Activated T-cell treated with anti-CD3 and anti-CD28 coated beads, Interleukin-2, amount 50 U/mL, for 4 hours (primary cell): Measurements from ENCODE around the gene NISCH. TPM values are rescaled to one million over a fixed set of nuclear protein-coding genes. Genes with fewer than 3 reads are reported as not detected.

ENCODE experiments used
- ATAC-seq, 2 donors: fragments of 200-7000 bp; cut with Tn5 transposase; one replicate each; pipeline ENCODE4 v1.10.0; 2021
- DNase-seq: peaks from one replicate; pipeline ENCODE4 v3.0.0-alpha.2; 2020
- H3K27me3 Mint-ChIP-seq: one replicate; pipeline ENCODE4 v1.8.0; 2021; ENCODE audit warnings: low read depth, mixed read lengths
- H3K36me3 Mint-ChIP-seq: one replicate; pipeline ENCODE4 v1.8.0; 2022; ENCODE audit warnings: mixed read lengths; ENCODE audit not compliant: insufficient read depth
- H3K4me1 Mint-ChIP-seq: one replicate; pipeline ENCODE4 v1.8.0; 2021; ENCODE audit warnings: low read depth, mixed read lengths
- H3K4me3 Mint-ChIP-seq: one replicate; pipeline ENCODE4 v1.8.0; 2021; ENCODE audit warnings: mild to moderate bottlenecking, moderate library complexity, mixed read lengths
- H3K9me3 Mint-ChIP-seq: one replicate; pipeline ENCODE4 v1.8.0; 2021; ENCODE audit warnings: mixed read lengths
- total RNA-seq, 3 donors: library from RNA; stranded (reverse); gene quantifications; one replicate each; pipeline ENCODE4 v1.2.1, GENCODE V29; 2021

NISCH gene
- total RNA-seq, 3 donors from 2014 or later, result 60.2 to 69.1 (median 67.9) TPM

GRCh38 chr3:52440249-52440551, 15.2 kb upstream of the NISCH start:
- Mint-ChIP-seq H3K36me3 (no peaks in the 10 kb centered on the region), H3K9me3 (no peaks in the 10 kb centered on the region), H3K27me3 (no peaks in the 10 kb centered on the region), H3K4me1 (peaks cover 2% of the 10 kb centered on the region), H3K4me3 (no peak overlapping the region)
- no peak for ATAC-seq
- no peak for DNase-seq

GRCh38 chr3:52440671-52441070, 14.7 kb upstream of the NISCH start:
- H3K4me3 Mint-ChIP-seq, result no peak overlapping the region
- H3K36me3 Mint-ChIP-seq, result no peaks in the 10 kb centered on the region
- no peak for DNase-seq
- H3K4me1 Mint-ChIP-seq, result peaks cover 2% of the 10 kb centered on the region
- no peak for ATAC-seq
- H3K27me3 Mint-ChIP-seq, result no peaks in the 10 kb centered on the region
- H3K9me3 Mint-ChIP-seq, result no peaks in the 10 kb centered on the region

GRCh38 chr3:52441091-52441771, 14.2 kb upstream of the NISCH start:
- H3K4me3 Mint-ChIP-seq, result no peak overlapping the region
- no peaks in the 10 kb centered on the region for H3K9me3 Mint-ChIP-seq
- no peak for ATAC-seq
- H3K36me3 Mint-ChIP-seq, result no peaks in the 10 kb centered on the region
- no peaks in the 10 kb centered on the region for H3K27me3 Mint-ChIP-seq
- DNase-seq, result no peak
- H3K4me1 Mint-ChIP-seq, result peaks cover 2% of the 10 kb centered on the region

GRCh38 chr3:52441772-52442332, 13.6 kb upstream of the NISCH start:
- H3K36me3 Mint-ChIP-seq, result no peaks in the 10 kb centered on the region
- no peaks in the 10 kb centered on the region for H3K27me3 Mint-ChIP-seq
- no peak for ATAC-seq
- no peak overlapping the region for H3K4me3 Mint-ChIP-seq
- no peaks in the 10 kb centered on the region for H3K9me3 Mint-ChIP-seq
- no peak for DNase-seq
- H3K4me1 Mint-ChIP-seq, result peaks cover 2% of the 10 kb centered on the region

GRCh38 chr3:52442409-52443267, 12.8 kb upstream of the NISCH start:
- Mint-ChIP-seq H3K4me3 (no peak overlapping the region), H3K4me1 (peaks cover 6% of the 10 kb centered on the region), H3K36me3 (no peaks in the 10 kb centered on the region), H3K27me3 (no peaks in the 10 kb centered on the region), H3K9me3 (no peaks in the 10 kb centered on the region)
- ATAC-seq (no peak), DNase-seq (no peak)

GRCh38 chr3:52443268-52443610, 12.2 kb upstream of the NISCH start:
- ATAC-seq (no peak), DNase-seq (no peak)
- H3K4me1 Mint-ChIP-seq, result peaks cover 6% of the 10 kb centered on the region
- no peaks in the 10 kb centered on the region for H3K9me3 Mint-ChIP-seq
- H3K36me3 Mint-ChIP-seq, result no peaks in the 10 kb centered on the region
- H3K27me3 Mint-ChIP-seq, result no peaks in the 10 kb centered on the region
- no peak overlapping the region for H3K4me3 Mint-ChIP-seq

- Mint-ChIP-seq H3K27me3 (no peaks in the 10 kb centered on the region), H3K36me3 (no peaks in the 10 kb centered on the region), H3K4me1 (peaks cover 6% of the 10 kb centered on the region), H3K9me3 (no peaks in the 10 kb centered on the region), H3K4me3 (no peak overlapping the region)
- DNase-seq, result no peak
- ATAC-seq, result no peak
These were observed 11.4 kb upstream of the NISCH start for GRCh38 chr3:52443791-52444687.

GRCh38 chr3:52444860-52445793, 10.3 kb upstream of the NISCH start, which contains the start of gene SEMA3G:
TSS of gene SEMA3G (minus strand) at chr3:52445103. CDS start at chr3:52445027, 76 bp downstream.
- Mint-ChIP-seq H3K4me1 (peaks cover 6% of the 10 kb centered on the region), H3K9me3 (no peaks in the 10 kb centered on the region), H3K4me3 (no peak within 1 kb of the TSS), H3K36me3 (no peaks in the 10 kb centered on the region), H3K27me3 (no peaks in the 10 kb centered on the region)
- peak; percentile 98 to 99 for ATAC-seq
- DNase-seq, result peak; percentile 50

- DNase-seq, result no peak
- Mint-ChIP-seq H3K36me3 (no peaks in the 10 kb centered on the region), H3K4me3 (no peak overlapping the region), H3K27me3 (no peaks in the 10 kb centered on the region), H3K9me3 (no peaks in the 10 kb centered on the region), H3K4me1 (peaks cover 6% of the 10 kb centered on the region)
- ATAC-seq, result no peak
These were observed 9.4 kb upstream of the NISCH start for GRCh38 chr3:52446042-52446441.

- no peaks in the 10 kb centered on the region for H3K9me3 Mint-ChIP-seq
- no peak overlapping the region for H3K4me3 Mint-ChIP-seq
- no peaks in the 10 kb centered on the region for H3K27me3 Mint-ChIP-seq
- H3K4me1 Mint-ChIP-seq, result peaks cover 6% of the 10 kb centered on the region
- H3K36me3 Mint-ChIP-seq, result no peaks in the 10 kb centered on the region
- ATAC-seq, result peak; percentile 59 to 60
- DNase-seq, result peak; percentile 67
These were observed 8.5 kb upstream of the NISCH start for GRCh38 chr3:52446631-52447511.

GRCh38 chr3:52447512-52448355, 7.7 kb upstream of the NISCH start:
- DNase-seq, result no peak
- no peak for ATAC-seq
- Mint-ChIP-seq H3K27me3 (no peaks in the 10 kb centered on the region), H3K4me3 (no peak overlapping the region), H3K4me1 (peaks cover 6% of the 10 kb centered on the region), H3K36me3 (no peaks in the 10 kb centered on the region), H3K9me3 (no peaks in the 10 kb centered on the region)
